Neural crest cell (in vitro differentiated cells): ENCODE measurements around the gene COX4I1. TPM values are rescaled to one million over a fixed set of nuclear protein-coding genes. Genes with fewer than 3 reads are reported as not detected.
A peak's percentile ranks its signal among the peaks of the same experiment; 100 is the strongest.

Experiments used
- DNase-seq: peaks from one replicate; pipeline ENCODE4 v3.0.0; 2021; ENCODE audit warnings: low read depth, mixed read lengths, low spot score
- H3K27ac Mint-ChIP-seq: one replicate; pipeline ENCODE4 v1.8.0; 2021; ENCODE audit warnings: mild to moderate bottlenecking, mixed read lengths; ENCODE audit not compliant: unreplicated experiment
- H3K27me3 Mint-ChIP-seq: 2 replicates; pipeline ENCODE4 v1.8.0; 2021; ENCODE audit warnings: low read depth, mild to moderate bottlenecking, mixed read lengths
- H3K36me3 Mint-ChIP-seq: 2 replicates; pipeline ENCODE4 v1.8.0; 2021; ENCODE audit warnings: low read depth, mild to moderate bottlenecking, mixed read lengths
- H3K4me1 Mint-ChIP-seq: 2 replicates; pipeline ENCODE4 v1.8.0; 2021; ENCODE audit warnings: mixed read lengths
- H3K4me3 Mint-ChIP-seq: one replicate; pipeline ENCODE4 v1.8.0; 2021; ENCODE audit warnings: mild to moderate bottlenecking, mixed read lengths
- H3K9me3 Mint-ChIP-seq: 2 replicates; pipeline ENCODE4 v1.8.0; 2021; ENCODE audit warnings: mixed read lengths
- total RNA-seq: library from RNA; stranded (reverse); gene quantifications from 2 replicates; pipeline ENCODE4 v1.2.1, GENCODE V29; 2021
- TF ChIP-seq, protein P1 (sequence below): fragments of 200-600 bp; sonication (generic); conservative IDR thresholded peaks from 2 replicates; pipeline ENCODE4 v1.5.0; 2021; ENCODE audit warnings: antibody characterized with exemption, mild to moderate bottlenecking

The COX4I1 gene
- total RNA-seq, 1 donor from 2014 or later = 434 TPM

- peak overlapping the region; percentile 75 for H3K27ac Mint-ChIP-seq
Measured at GRCh38 chr16:85783441-85783840, 16.1 kb upstream of the COX4I1 start.

GRCh38 chr16:85784813-85785212 lies 14.7 kb upstream of the COX4I1 start:
- H3K27me3 Mint-ChIP-seq = no peaks in the 10 kb centered on the region
- H3K36me3 Mint-ChIP-seq = peaks cover 5% of the 10 kb centered on the region
- TF ChIP-seq, protein P1, sequence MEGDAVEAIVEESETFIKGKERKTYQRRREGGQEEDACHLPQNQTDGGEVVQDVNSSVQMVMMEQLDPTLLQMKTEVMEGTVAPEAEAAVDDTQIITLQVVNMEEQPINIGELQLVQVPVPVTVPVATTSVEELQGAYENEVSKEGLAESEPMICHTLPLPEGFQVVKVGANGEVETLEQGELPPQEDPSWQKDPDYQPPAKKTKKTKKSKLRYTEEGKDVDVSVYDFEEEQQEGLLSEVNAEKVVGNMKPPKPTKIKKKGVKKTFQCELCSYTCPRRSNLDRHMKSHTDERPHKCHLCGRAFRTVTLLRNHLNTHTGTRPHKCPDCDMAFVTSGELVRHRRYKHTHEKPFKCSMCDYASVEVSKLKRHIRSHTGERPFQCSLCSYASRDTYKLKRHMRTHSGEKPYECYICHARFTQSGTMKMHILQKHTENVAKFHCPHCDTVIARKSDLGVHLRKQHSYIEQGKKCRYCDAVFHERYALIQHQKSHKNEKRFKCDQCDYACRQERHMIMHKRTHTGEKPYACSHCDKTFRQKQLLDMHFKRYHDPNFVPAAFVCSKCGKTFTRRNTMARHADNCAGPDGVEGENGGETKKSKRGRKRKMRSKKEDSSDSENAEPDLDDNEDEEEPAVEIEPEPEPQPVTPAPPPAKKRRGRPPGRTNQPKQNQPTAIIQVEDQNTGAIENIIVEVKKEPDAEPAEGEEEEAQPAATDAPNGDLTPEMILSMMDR = no peak
- H3K4me3 Mint-ChIP-seq = no peak overlapping the region
- H3K27ac Mint-ChIP-seq = no peak overlapping the region
- no peak for DNase-seq
- no peaks in the 10 kb centered on the region for H3K9me3 Mint-ChIP-seq
- H3K4me1 Mint-ChIP-seq = no peaks in the 10 kb centered on the region

More at GRCh38 chr16:85783441-85783840, 16.1 kb upstream of the COX4I1 start:
- H3K27me3 Mint-ChIP-seq = no peaks in the 10 kb centered on the region
- no peaks in the 10 kb centered on the region for H3K4me1 Mint-ChIP-seq
- peaks cover 8% of the 10 kb centered on the region for H3K36me3 Mint-ChIP-seq
- no peaks in the 10 kb centered on the region for H3K9me3 Mint-ChIP-seq
- no peak for DNase-seq
- no peak overlapping the region for H3K4me3 Mint-ChIP-seq
- TF ChIP-seq, protein P1 = no peak

GRCh38 chr16:85785927-85786326 lies 13.6 kb upstream of the COX4I1 start:
- no peak for DNase-seq
- TF ChIP-seq, protein P1 = no peak
- H3K4me1 Mint-ChIP-seq = no peaks in the 10 kb centered on the region
- H3K27me3 Mint-ChIP-seq = no peaks in the 10 kb centered on the region
- H3K36me3 Mint-ChIP-seq = peaks cover 5% of the 10 kb centered on the region
- H3K4me3 Mint-ChIP-seq = no peak overlapping the region
- H3K27ac Mint-ChIP-seq = no peak overlapping the region
- H3K9me3 Mint-ChIP-seq = no peaks in the 10 kb centered on the region

GRCh38 chr16:85788819-85789218 lies 10.7 kb upstream of the COX4I1 start:
- Mint-ChIP-seq H3K4me3 (no peak overlapping the region), H3K4me1 (no peaks in the 10 kb centered on the region), H3K27ac (no peak overlapping the region), H3K36me3 (peaks cover 19% of the 10 kb centered on the region), H3K27me3 (no peaks in the 10 kb centered on the region), H3K9me3 (no peaks in the 10 kb centered on the region)
- no peak for DNase-seq
- TF ChIP-seq, protein P1 = no peak

DNA sequence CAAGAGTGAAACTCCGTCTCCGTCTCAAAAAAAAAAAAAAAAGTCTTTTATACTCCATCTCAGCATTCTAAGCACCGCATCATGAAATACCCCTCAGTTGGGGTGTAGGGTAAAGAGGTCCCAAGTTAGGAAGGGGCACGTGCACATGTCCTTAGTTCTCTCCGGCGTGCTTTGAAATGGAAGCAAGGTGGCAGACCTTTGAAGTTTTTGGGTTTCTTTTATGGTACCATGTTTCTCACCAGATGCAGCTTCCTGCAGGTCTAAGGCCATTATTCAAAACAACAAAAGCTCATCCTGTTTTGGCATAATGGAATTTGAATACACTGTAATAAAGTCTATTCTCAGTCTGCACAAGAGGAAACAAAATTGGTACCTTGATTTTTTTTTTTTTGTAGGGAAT lies 9.7 kb upstream of the COX4I1 start:
- no peaks in the 10 kb centered on the region for H3K4me1 Mint-ChIP-seq
- H3K27me3 Mint-ChIP-seq = no peaks in the 10 kb centered on the region
- TF ChIP-seq, protein P1 = no peak
- H3K36me3 Mint-ChIP-seq = peaks cover 19% of the 10 kb centered on the region
- H3K9me3 Mint-ChIP-seq = no peaks in the 10 kb centered on the region
- DNase-seq = no peak
- no peak overlapping the region for H3K4me3 Mint-ChIP-seq
- no peak overlapping the region for H3K27ac Mint-ChIP-seq
